Fibroblast of skin of back (primary cell): ENCODE results near the gene CC2D1A. TPM values are rescaled to one million over a fixed set of nuclear protein-coding genes. Genes with fewer than 3 reads are reported as not detected.

Source experiments
- DNase-seq: peaks from one replicate; pipeline ENCODE4 v3.0.0-alpha.2; 2013
- polyA plus RNA-seq, 2 experiments: library from polyadenylated mRNA; unstranded; fragments of 120-200 nt; gene quantifications; one replicate each; pipeline ENCODE4 v1.2.1, GENCODE V29; 2013; ENCODE audit not compliant: insufficient read length in 2 of 2

Gene CC2D1A
- 27.4 TPM for polyA plus RNA-seq (2013, experiment 1 of 2; ENCODE audit: insufficient read length)
- polyA plus RNA-seq (2013, experiment 2 of 2; ENCODE audit: insufficient read length) = 20.3 TPM

DNA sequence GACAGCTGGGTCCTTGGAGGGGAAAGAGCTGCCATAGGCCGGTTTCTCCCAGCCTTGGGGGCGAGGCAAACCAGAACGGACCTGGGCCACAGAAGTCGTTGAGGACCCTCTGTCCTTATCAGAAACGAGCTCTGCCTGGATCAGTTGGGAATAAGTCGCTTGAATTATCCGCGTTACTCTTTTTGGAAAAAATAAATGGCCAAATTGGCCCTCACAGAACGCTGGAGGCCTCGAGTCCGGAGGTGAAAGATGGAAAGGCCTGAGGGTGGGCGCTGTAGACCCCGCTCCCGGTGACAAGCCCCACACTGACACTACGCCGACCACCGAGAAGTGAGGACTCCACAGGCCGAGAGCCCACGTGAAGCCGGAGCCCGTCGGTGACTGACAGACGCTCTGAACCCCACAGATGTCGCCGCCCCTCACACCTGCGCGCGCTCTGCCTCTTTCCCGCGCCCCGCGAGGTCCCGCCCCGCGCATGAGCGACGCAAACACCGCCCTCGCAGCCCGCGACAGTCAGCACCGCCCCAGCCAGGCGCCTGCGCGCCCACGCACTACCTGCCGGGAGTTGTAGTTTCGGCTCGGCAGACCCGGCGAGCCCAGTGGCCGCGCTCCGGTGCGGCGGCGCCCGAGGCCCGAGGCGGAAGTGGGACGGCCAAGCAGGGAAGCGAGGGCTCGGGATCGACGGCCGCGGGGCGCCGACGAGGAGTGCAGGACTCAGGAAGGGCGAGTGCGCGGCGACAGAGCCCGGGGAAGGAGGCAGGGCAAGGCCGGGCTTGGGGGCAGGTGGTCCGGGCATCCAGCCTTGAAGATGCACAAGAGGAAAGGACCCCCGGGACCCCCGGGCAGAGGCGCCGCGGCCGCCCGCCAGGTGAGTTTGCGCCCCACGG, at the start of gene CC2D1A, which contains the start of gene BRME1:
Gene CC2D1A (plus strand): TSS at position 568 of the 887 bp plus-strand sequence. CDS start 241 bp downstream, at position 809.
Gene BRME1 (minus strand): TSS at position 484 of the 887 bp plus-strand sequence. CDS start 1,225 bp downstream, outside the sequence.
- peak; percentile 84 for DNase-seq

DNA sequence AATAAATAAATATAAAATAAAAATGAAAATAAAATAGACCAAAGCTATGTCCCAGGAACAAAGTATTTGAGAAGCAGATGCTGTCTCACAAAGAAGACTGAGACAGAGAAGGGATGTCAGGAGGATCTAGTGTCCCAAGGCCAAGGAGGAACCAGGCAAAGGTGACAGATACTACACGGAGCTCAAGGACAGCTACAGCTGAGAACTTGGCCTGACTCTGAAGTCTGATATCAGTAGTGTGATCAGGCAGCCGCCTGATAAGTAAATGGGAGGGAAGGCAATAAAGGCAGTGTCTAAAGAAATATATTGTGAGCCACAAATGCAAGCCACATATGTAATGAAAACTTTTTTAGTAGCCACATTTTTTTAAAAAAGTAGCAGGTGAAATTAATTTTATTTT, 49.5 kb upstream of the CC2D1A start:
- DNase-seq = no peak

DNA sequence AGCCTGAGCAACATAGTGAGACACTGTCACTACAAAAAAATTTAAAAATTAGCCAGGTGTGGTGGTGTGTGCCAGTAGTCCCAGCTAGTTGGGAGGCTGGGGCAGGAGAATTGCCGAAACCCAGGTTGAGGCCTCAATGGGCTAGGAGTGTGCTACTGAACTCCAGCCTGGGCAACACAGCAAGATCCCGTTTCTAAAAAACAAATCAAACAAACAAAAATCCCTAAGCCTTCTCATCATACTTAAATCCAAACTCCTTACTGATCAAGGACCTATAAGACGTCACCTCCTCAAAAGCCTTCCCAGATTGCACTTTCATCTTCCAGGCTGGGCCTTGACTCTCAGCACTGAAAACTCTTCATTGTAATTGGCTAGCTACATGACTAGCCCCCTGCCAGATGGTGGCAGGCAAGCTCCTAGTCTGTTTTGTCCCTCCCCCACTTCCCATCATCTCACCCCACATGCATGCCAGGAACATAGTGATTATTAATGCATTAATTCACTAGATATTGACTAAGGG, 46.6 kb upstream of the CC2D1A start:
- peak; percentile 64 for DNase-seq

DNA sequence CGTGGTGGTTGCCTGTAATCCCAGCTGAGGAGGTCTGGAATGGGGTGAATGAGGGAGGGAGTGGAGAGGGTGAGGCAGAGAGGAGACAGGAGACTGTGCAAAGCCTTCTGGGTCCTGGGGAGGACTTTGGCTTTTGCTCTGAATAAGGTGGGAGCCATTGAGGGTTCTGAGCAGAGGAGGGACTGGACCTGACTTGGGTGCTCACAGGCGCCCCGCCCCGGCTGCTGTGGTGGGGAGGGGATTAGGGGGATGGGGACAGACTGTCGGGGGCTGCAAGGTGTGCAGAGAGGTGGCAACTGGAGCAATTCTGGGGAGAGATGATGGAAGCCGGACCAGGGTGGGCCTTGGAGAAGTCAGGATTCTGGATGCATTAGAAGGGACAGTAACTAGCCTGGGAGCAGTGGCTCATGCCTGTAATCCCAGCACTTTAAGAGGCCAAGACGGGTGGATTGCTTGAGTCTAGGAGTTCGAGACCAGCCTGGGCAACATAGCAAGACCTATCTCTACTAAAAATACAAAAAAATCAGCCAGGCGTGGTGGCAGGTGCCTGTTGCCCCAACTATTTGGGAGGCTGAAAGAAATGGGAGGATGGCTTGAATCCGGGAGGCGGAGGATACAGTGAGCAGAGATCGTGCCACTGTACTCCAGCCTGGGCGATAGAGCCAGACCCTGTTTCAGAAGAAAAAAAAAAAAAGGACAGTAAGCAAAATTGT, 45.2 kb upstream of the CC2D1A start:
- DNase-seq = no peak

DNA sequence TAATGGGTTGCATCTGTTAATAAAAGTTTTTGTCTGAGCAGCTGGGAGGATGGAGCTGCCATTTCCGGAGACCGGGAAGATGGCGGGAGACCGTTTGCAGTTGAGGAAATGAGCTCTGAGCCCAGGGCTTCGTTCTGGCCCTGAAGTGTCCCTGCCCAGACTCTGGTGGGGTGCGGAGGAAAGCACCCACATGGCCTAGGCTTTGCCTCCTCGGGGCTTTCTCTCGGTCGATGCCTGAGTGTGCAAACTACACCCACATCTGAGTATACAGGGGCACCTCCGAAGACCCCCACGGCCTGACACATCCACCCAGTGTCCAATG, 44.6 kb upstream of the CC2D1A start:
- peak; percentile 53 for DNase-seq

DNA sequence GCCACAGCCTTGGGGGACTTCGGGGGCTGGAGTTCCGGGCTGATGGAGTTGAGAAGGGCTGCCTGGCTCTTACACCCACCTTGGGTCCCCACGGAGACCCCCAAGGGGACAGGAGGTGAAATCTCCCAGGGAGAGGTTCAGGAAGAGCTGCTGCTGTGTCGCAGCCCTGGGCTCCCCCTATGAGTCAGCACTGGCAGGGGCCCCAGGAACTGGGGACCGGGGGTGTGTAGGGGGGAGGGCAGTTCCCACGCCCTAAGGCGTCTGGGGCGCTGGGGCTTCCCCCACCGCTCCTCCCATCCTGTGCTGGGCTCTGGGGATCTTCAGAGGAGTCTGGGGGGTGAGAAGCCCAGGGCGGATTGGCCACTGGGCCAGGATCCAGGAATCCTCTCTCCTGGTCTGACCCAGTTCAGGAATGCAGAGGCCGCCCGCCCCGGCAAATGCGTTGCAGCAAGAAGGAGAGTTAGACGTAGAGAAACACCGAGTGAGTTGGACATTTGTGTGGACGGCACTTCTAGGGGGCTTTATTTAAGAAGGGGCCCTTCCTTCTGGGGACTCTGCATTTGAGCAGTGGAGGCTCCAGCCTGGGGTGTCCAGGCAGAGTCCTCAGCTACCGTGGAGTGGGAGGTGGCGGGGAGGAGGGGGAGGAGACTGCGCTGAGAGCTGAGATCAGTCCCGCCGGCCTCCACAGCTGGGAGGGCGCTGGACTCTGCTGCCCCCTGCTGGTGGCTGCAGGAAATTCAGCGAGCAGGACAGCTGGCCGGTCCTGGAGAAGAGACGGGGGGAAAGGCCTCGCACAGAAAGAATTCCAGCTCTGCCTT, 44.1 kb upstream of the CC2D1A start:
- DNase-seq = peak; percentile 96

DNA sequence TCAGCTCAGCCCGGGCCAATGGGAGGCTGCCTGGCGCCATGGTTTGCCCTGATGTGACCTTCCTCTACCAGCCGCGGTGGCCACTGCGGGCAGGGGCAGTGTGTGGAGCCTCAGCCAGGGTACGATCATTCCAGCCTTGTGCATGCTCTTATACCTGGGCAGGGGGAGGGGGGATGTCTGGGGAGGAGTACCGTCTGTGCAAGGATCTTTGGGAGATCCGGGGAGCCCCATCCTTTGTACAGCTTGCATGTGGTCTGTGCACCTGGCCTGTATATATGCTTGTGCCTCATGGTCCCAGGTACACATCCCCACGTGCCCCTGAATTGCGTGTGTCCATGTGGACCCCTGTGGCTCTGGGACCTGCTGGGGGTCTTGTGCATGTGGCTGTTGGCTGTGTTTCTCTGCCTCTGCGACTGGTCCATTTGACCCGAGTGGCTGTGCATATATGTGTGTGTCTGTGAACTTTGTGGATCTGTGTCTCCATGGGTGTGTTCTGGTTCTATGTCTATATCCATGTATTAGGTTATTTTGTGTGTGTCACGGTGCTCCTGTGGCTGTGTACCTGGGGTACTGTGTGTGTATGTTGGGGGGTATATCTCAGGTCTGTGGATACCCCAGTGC, 41.8 kb upstream of the CC2D1A start:
- DNase-seq = no peak

DNA sequence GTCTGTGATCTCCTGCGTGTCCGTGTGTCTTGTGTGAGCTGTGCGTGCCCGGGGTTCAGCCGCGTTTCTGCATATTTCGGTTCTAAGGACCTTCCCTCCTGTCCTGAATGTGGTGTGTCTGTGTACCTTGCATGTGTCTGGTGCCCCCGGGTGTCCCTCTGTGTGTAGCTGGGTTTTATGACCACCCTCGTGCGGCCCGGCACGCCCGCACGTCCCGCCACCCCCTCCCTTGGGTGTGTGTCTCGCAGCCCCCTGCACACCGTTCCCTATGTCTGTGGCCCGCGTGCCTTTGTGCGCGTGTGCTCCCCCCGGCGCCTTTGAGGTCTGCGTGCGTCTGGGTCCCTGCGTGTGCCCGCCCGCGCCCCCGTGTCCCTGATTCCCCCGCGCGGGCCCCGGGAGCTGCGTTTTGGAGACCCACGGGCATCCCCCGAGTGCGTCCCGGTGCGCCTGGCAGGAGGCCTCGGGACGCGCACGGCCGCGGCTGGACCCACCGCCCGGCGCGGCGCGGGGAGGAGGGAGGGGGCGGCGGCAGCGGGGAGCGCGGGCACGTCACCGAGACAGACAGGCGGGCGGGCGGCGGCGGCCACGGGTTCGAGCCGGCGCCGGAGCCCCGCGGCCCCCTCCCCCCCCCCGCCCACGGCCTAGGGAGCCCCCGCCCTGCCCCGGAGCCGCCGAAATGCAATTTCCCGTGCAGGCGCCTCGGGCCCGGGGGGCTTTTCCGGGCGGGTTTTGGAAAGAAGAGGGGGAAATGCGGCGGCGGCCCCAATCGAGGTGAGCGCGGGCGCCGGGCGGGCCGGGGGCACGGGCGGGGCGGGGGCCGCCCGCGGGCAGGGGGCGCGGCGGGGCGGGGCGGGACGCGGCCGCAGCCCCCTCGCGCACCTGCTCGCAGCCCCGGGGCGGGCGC, 41.1 kb upstream of the CC2D1A start:
- DNase-seq = no peak

DNA sequence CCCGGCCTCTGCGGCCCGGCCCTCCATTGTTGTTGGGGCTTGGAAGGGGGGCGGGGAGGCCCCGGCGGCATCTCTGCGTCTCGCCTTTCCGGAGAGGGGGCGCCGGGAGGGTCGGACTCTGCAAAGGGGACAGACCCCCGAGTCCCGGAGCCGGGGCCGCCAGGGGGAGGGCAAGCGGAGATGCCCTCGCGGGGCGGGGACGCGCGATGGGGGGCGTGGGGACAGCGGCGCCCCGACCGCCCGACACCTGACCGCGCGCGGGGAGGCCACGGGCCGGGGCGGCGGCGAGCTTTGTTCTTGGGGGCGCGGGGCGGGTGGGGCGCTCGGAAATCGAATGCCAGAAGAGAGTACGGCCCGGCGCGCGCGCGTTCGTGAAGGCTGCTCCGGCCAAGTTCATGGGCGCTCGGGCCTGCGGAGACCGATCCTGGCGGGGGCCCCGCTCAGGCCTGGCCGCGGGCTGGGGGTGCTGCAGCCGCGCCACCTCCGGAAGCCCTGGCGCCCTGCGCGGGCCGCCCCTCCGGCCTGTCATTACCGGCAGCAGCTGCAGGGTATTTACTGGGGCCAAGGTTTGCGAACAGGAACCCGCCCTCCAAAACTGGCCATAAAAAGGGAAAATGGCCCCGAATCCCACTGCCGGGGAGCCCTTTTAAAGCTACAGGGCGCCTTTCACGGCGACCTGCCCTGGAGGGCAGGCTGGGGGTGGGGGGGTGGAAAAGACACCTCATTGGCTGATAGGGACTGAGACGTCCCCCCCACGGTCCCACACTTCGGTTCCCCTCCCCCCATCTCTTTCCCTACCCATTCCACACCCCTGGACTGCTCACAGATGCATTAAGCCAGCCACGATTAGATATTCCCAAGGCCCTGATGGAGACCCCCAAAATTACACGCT, 40.2 kb upstream of the CC2D1A start:
- DNase-seq = no peak

DNA sequence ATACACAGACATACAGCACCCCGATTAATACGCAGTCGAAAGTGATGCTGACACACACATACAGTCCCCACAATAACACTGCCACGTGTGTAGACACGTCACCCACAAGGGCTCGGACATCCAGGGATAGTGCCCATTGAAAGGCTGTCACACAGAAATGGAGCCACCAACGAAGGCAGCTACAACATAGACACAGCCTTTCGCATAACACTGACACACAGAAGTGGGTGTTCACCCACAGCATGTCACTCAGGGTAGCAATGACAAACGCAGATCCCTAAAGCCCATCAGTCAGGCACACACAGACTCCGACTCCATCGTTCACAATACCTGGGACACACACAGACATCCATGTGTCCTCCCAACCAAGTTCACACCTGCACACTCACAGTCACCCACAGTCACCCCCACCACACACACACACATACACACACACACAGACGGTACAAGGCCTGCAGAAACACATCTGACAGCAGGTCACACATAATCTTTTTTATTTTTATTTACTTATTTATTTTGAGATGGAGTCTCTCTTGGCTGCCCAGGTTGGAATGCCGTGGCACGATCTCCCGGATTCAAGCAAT, 39.4 kb upstream of the CC2D1A start:
- no peak for DNase-seq

DNA sequence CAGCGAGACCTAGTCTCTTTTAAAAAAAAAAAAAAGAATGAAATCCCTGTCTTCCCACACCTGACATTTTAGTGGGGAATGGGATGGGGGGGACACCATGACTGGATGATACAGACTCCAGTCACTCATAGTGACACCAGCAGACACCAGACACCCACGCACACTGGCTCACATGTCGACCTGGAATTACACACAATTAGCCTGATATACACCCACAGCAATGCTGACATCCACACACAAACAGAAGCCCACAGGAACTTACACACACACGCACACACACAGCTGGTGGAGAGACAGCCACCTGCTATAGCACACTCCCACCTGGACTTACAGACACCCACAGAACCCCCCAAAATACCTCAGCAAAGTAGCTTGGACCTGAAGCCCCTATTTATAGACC, 37.3 kb upstream of the CC2D1A start:
- DNase-seq = no peak

DNA sequence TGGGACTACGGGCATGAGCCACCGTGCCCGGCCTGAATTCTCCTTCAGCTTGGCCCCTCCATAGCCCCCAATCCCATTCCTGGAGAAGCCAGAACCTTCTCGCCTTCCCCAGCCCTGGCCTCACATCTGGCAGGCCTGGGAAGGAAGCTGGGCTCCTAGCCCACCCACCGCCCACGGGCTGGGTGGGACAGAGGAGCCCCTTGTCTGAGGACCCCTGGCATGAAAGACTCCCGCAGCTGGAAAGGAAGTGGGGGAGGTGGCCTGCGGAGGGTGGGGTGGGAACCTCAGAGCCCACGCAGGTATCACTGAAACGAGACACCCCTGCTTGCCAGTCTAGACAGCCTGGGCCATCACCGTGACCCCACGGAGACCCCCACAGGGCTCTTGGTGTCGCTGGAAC, 36.7 kb upstream of the CC2D1A start:
- no peak for DNase-seq

DNA sequence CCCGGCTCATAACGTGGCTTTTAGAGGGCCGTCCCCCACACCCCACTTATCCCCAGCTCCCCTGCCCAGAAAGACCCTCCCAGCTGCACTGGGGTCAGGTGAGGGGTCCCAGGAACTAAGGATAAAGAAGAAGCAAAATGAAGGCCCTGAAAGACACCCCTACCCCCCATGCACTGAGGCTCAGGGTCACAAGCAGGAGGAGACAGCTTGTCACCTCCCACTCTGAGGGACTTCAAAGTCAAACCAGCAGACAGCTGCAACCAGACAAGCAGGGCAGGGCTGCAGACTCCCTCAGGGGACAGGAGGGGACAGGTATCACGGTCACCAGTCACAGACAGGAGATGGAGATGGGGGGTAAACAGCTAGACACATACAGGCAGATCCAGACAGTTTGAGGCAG, 35.1 kb upstream of the CC2D1A start:
- DNase-seq = no peak

DNA sequence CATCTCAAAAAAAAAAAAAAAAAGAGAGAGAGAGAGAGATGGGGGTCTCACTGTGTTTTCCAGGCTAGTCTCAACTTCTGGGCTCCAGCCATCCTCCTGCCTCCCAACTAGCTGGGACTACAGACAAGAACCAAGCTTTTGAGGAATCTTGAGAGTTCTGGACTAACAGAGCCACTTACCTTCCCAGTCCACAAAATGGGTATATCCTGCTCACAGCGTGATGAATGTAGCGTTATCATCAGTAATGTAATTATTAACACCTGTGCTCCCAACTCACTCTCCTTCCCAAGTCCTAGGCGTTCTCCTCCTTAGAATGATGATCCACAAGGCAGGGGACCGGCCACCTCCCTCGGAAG, 33.7 kb upstream of the CC2D1A start:
- no peak for DNase-seq

DNA sequence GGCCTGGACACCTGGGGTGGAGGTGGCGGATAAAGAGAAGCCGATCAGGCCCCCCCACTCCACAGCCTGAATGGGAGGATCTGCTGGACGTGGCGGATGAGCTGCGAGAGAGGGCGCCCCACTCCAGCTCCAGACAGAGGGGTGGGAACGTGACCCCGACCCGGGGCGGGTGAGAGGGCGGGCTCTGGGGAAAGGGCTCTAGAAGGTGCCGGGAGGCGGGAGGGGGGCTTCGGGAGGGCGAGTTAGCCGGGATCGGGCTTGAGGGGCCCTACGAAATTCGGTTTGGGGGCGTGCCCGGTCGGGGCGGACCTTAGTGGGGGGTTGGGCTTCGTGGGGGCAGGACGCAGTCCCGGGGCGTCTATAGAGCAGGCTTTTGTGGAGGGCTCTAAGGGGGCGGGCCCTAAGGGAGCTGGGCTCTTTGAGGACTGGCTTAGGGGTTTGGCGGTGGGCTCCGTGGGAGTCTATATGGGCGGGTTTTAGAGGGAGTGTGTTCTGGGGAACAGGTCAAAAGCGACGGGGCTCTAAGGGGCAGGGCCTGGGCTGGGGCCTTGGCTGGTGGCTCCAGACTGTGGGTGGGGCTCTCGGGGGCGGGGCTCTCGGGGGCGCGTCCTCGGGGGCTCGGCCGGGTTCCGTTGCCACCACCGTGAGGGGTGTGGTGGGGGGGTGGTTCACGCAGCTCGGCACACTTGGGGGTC, 33.2 kb upstream of the CC2D1A start:
- no peak for DNase-seq

DNA sequence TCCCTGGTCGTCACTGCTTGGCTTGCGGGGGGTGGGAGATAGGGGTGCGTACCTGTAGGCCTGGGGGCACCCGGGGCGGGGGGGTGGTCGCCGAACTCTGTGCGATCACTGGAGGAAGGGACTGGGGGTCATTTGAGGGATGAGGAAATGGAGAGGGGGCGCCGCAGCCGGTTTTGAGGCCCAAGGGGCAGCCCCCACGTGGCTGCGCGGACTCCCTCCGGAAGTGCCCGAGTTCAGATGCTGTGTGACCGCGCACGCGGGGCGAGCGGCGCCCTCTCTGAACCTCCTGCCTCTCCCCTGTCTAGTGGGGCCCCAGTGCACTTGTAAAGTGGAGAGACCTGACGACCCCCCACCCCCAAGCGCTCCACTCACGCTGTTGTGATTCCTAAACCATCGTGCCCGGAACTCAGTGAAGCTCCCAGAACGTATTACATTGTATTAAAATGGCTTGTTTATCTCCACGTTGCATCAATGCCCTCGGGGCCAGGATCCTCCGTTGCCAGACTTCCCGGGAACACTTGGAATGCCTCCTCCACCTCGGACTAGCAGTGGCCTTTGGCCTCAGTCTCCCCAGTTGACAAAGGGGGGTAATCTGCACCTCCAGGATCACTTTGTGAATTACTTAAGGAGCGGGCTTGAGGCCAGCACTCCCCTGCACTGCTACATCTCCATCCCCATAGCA, 32.0 kb upstream of the CC2D1A start:
- DNase-seq = no peak

DNA sequence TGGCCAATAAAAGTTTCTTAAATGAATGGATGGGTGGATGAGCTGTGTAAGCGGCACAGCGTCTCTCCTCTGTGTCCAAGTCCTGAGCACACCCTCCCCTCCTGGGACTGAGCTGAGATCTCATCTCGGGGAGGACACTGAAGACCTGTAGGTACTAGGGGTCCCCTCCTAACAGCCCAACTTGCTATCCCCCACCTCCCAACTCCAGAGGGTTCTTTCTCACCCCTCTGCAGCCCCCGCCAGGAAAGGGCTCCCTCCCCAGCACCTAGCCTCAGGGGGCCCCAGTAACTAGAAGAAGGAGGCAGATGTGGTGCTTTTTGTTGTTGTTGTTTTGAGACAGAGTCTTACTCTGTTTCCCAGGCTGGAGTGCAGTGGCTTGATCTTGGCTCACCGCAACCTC, 30.2 kb upstream of the CC2D1A start:
- no peak for DNase-seq

DNA sequence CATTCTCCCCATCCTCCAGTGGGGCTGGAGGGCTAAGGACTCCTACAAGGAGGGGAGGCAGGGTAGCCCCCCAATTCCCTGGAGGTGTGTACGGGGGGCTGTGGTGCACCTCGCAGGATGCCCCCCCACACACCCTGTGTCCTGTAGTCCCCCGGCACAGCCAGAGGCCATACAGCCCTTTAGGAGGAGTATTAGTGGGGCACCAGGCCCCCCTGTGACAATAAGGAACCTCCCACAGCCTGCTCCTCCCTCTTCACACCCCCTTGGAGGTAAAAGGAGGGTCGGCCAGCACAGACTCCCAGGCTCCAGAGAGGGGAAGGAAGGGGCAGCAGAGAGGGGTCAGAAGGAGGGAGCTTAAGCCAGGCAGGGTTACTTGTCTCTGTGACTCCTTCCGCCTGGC, 29.2 kb upstream of the CC2D1A start, which contains the start of gene NANOS3:
Gene NANOS3 (plus strand): TSS at position 301 of the 400 bp plus-strand sequence. CDS start 115 bp downstream, outside the sequence.
- DNase-seq = no peak
